Astrocyte of the spinal cord (primary cell): ENCODE measurements around the gene SPRR3.
"Not testable (repeated sequence)": the region's sequence is repeated elsewhere in the genome, so short reads cannot be mapped to it uniquely, and the experiment has no call there.

ENCODE experiments used
- DNase-seq: peaks from one replicate; pipeline ENCODE4 v3.0.0; 2011; ENCODE audit warnings: low read depth, low spot score
- H3K4me3 ChIP-seq: 2 replicates; pipeline ENCODE4 v1.5.1; 2011; ENCODE audit warnings: low read depth, mild to moderate bottlenecking, low read length, moderate library complexity
- CTCF ChIP-seq: IDR thresholded peaks from 2 replicates; pipeline ENCODE4 v1.5.1; 2012; ENCODE audit warnings: low read depth, mild to moderate bottlenecking, low read length, inconsistent platforms
- in situ Hi-C: cut with HindIII; loops from 2 replicates; pipeline ENCODE4 v1.10.0; 2017; ENCODE audit warnings: low sequenced_read_pairs

SPRR3 gene

GRCh38 chr1:153000294-153000693, 1.3 kb upstream of the SPRR3 start:
- in situ Hi-C loops = no loop called here
- no peak for TF ChIP-seq CTCF
- no peak for DNase-seq
- no peak overlapping the region for H3K4me3 ChIP-seq

DNA sequence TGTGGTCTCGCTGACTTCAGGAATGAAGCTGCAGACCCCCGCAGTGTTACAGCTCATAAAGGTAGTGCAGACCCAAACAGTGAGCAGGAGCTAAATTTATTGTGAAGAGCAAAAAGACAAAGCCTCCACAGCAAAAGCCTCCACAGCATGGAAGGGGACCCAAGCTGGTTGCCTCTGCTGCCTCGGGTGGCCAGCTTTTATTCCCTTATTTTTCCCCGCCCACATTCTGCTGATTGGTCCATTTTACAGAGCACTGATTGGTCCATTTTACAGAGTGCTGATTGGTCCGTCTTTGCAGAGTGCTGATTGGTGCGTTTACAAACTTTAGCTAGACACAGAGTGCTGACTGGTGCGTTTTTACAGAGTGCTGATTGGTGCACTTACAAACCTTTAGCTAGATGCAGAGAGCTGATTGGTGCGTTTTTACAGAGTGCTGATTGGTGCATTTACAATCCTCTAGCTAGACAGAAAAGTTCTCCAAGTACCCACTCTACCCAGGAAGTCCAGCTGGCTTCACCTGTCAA, 9.7 kb downstream of the SPRR3 start:
- in situ Hi-C loops, DNase-seq: not testable (repeated sequence)

DNA sequence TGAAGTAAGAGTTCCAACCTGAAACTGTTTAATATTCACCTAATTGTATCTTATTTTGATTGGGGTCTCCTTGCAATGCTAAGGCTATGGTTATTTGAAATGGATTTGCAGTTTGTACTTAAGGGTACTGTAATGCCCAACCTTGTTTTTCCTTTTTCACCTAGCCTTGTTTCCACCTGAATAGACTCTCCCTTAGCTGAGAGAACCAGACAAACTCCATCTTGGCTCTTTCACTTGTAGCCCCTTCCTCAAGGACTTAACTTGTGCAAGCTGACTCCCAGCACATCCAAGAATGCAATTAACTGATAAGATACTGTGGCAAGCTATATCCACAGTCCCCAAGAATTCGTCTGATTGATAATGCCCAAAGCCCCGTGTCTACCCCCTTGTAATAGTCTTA, 20.3 kb downstream of the SPRR3 start:
- H3K4me3 ChIP-seq, DNase-seq, in situ Hi-C loops: not testable (repeated sequence)

More for the DNA sequence above, 9.7 kb downstream of the SPRR3 start:
- not testable (repeated sequence) for H3K4me3 ChIP-seq

DNA sequence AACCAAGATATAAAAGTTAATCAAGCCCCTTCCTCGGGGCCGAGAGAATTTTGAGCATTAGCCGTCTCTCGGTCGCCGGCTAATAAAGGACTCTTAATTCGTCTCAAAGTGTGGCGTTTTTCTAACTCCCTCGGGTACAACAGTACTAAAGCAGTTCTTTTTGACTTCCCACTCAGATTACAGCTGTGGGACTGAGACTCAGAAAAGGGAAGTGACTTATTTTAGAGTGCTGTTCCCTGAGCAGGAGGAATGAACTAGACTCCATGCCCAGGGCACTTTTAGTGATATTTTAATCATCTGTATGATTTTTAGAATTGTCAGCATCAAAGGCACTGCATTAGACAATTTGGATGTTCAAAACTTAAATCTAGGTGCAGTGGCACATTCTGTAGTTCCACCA, 20.8 kb downstream of the SPRR3 start:
- DNase-seq, in situ Hi-C loops, H3K4me3 ChIP-seq: not testable (repeated sequence)

- DNase-seq = no peak
- in situ Hi-C loops = no loop called here
- TF ChIP-seq CTCF = no peak
- no peak overlapping the region for H3K4me3 ChIP-seq
Observed at GRCh38 chr1:153023109-153023508, 21.6 kb downstream of the SPRR3 start.

GRCh38 chr1:153024413-153024812, 22.9 kb downstream of the SPRR3 start:
- in situ Hi-C loops = no loop called here

DNA sequence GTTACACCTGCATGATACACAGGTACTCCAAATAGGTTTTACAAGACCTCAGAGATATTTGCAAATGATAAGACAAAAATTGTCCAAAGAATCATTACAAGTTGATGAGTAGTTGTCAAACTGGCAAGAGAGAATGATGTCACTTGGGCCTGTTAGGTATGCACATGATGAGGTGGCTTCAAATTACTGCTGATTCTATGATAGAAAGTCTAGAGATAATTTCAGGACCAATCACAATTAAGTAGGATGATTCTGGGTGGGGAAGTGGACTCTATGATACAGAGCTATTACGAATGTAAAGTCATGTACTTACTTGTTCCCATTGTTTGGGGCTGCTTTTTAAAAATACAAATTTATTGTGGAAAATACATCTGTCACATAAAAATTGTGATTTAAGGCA, 24.2 kb downstream of the SPRR3 start:
- H3K4me3 ChIP-seq = no peak overlapping the region
- no peak for DNase-seq
- TF ChIP-seq CTCF = no peak
- in situ Hi-C loops = no loop called here

More at GRCh38 chr1:153024413-153024812, 22.9 kb downstream of the SPRR3 start:
- no peak for DNase-seq
- TF ChIP-seq CTCF = no peak
- no peak overlapping the region for H3K4me3 ChIP-seq

- H3K4me3 ChIP-seq = no peak overlapping the region
- no peak for DNase-seq
- TF ChIP-seq CTCF = no peak
- in situ Hi-C loops = no loop called here
Observed at GRCh38 chr1:153028766-153029165, 27.2 kb downstream of the SPRR3 start.
